K562 (cell line): ENCODE measurements around the gene HNF4A. TPM values are rescaled to one million over a fixed set of nuclear protein-coding genes. Genes with fewer than 3 reads are reported as not detected.

Experiments used
- ATAC-seq: fragments of 200-7000 bp; cut with Tn5 transposase; 3 replicates; pipeline ENCODE4 v1.9.1; 2020; ENCODE audit warnings: moderate library complexity
- BruUV-seq: library from RNA; stranded (reverse); fragments of 400-500 nt; replicated peaks from 2 replicates; lab custom pipeline; 2021; lab: Mats Ljungman, UMichigan
- CTCF ChIA-PET: fragments of 300-600 bp; formaldehyde crosslinking; extraction: SDS; loops from one replicate; lab custom pipeline; 2021; ENCODE audit warnings: low intra/inter-chr PET ratio; lab: Yijun Ruan, JAX
- POLR2A ChIA-PET: fragments of 300-600, 350-650 bp; sonication (Branson Sonifier 250); formaldehyde crosslinking; extraction: SDS; loops from one replicate; lab custom pipeline; 2021; ENCODE audit warnings: antibody characterized with exemption, inconsistent platforms; lab: Yijun Ruan, JAX
- DNase-seq, 4 experiments: peaks; one replicate each; pipeline versions ENCODE4 v3.0.0 to v3.0.0-alpha.2; 2011 to 2018; ENCODE audit warnings: low spot score in 3 of 4, mixed read lengths in 3 of 4; ENCODE audit errors: extremely low read depth in 1 of 4
- FAIRE-seq: peaks from 2 replicates; lab custom pipeline; 2011; peaks lifted over from hg19 to GRCh38; lab: Jason Lieb, UNC
- H2AFZ ChIP-seq: 2 replicates; pipeline ENCODE4 v1.6.0; 2011; ENCODE audit warnings: low read depth, low read length, control low read depth, inconsistent platforms
- H3K27ac ChIP-seq: fragments of 200-600 bp; 3 replicates; pipeline ENCODE4 v1.8.0; 2011; ENCODE audit warnings: low read depth, mild to moderate bottlenecking, control low read depth, inconsistent platforms, low read length, moderate library complexity, mixed read lengths; ENCODE audit errors: extremely low read depth
- H3K27me3 ChIP-seq, 2 experiments: fragments of 300-600 bp in 1 of 2; 2 replicates in 1 of 2; 3 replicates in 1 of 2; pipeline versions ENCODE4 v1.6.0 to v1.8.0; 2011; ENCODE audit warnings: inconsistent platforms in 2 of 2, low read length in 2 of 2, mild to moderate bottlenecking in 1 of 2, mixed read lengths in 1 of 2, moderate library complexity in 1 of 2; ENCODE audit not compliant: control insufficient read depth in 2 of 2, insufficient read depth in 2 of 2
- H3K36me3 ChIP-seq: fragments of 300-600 bp; 3 replicates; pipeline ENCODE4 v1.8.0; 2011; ENCODE audit warnings: mild to moderate bottlenecking, low read length, inconsistent platforms; ENCODE audit not compliant: control insufficient read depth, insufficient read depth
- H3K4me1 ChIP-seq, 2 experiments: fragments of 200-600 bp in 1 of 2; replicated peaks in 1 of 2; 2 replicates in 1 of 2; 3 replicates in 1 of 2; pipeline versions ENCODE4 v1.5.1 to v1.8.0; 2011; ENCODE audit warnings: inconsistent platforms in 2 of 2, low read length in 2 of 2, mild to moderate bottlenecking in 1 of 2, mixed read lengths in 1 of 2, moderate library complexity in 1 of 2; ENCODE audit not compliant: control insufficient read depth in 2 of 2, insufficient read depth in 2 of 2
- H3K4me2 ChIP-seq: 2 replicates; pipeline ENCODE4 v1.6.1; 2011; ENCODE audit warnings: low read length, control low read depth, inconsistent platforms, mixed read lengths; ENCODE audit not compliant: insufficient read depth
- H3K4me3 ChIP-seq: fragments of 200-600 bp; sonication (generic), shearing (Covaris generic); 2 replicates; pipeline ENCODE4 v1.5.1; 2016; ENCODE audit warnings: control low read depth, inconsistent platforms
- H3K79me2 ChIP-seq: fragments of 200-600 bp; 3 replicates; pipeline ENCODE4 v1.8.0; 2011; ENCODE audit warnings: low read length, inconsistent platforms; ENCODE audit not compliant: control insufficient read depth, insufficient read depth
- H3K9ac ChIP-seq, 2 experiments: 2 replicates each; pipeline versions ENCODE4 v1.6.0 to v1.6.1; 2011; ENCODE audit warnings: low read depth in 2 of 2, low read length in 2 of 2, control low read depth in 1 of 2, inconsistent platforms in 1 of 2, mild to moderate bottlenecking in 1 of 2, mixed read lengths in 1 of 2; ENCODE audit not compliant: insufficient read depth in 1 of 2
- H3K9me1 ChIP-seq: one replicate; pipeline ENCODE4 v1.6.0; 2011; ENCODE audit warnings: inconsistent platforms, mild to moderate bottlenecking, low read length, moderate library complexity; ENCODE audit not compliant: control insufficient read depth, insufficient read depth
- H3K9me3 ChIP-seq: replicated peaks from 2 replicates; pipeline ENCODE4 v1.5.1; 2011; ENCODE audit warnings: low read depth, low read length, inconsistent platforms; ENCODE audit not compliant: control insufficient read depth, insufficient read depth
- H4K20me1 ChIP-seq: replicated peaks from 2 replicates; pipeline ENCODE4 v1.6.1; 2011; ENCODE audit warnings: low read length, inconsistent platforms, mixed read lengths; ENCODE audit not compliant: control insufficient read depth, insufficient read depth
- CBX1 ChIP-seq: sonication (generic); IDR thresholded peaks from 2 replicates; pipeline ENCODE4 v1.6.1; 2016; ENCODE audit warnings: antibody characterized with exemption, low read depth, mild to moderate bottlenecking
- CTCF ChIP-seq, 3 experiments: IDR thresholded peaks in 2 of 3; conservative IDR thresholded peaks in 1 of 3; 2 replicates each; pipeline ENCODE4 v1.5.1; 2011 to 2012; ENCODE audit warnings: low read length in 3 of 3, mild to moderate bottlenecking in 3 of 3, control low read depth in 2 of 3, improper control_type of control experiment in 1 of 3, inconsistent platforms in 1 of 3, low read depth in 1 of 3, mixed read lengths in 1 of 3, moderate library complexity in 1 of 3; ENCODE audit not compliant: insufficient read depth in 2 of 3
- ETV5 ChIP-seq: sonication (generic); formaldehyde crosslinking; IDR thresholded peaks from 2 replicates; pipeline ENCODE4 v1.4.0; 2020; ENCODE audit warnings: low read depth, mild to moderate bottlenecking, missing genetic modification reagents
- IRF9 ChIP-seq: fragments of 450-650 bp; IDR thresholded peaks from 2 replicates; pipeline ENCODE4 v1.6.1; 2016; ENCODE audit warnings: missing biosample characterization, missing genetic modification characterization
- NCOA4 ChIP-seq: fragments of 450-650 bp; IDR thresholded peaks from 2 replicates; pipeline ENCODE4 v1.6.1; 2018; ENCODE audit warnings: mild to moderate bottlenecking; ENCODE audit not compliant: partially characterized antibody
- PML ChIP-seq: IDR thresholded peaks from 2 replicates; pipeline ENCODE4 v1.6.1; 2012; ENCODE audit warnings: low read length, inconsistent platforms
- ZNF318 ChIP-seq, 2 experiments: fragments of 450-650 bp; IDR thresholded peaks; 2 replicates each; pipeline ENCODE4 v1.6.1; 2016; ENCODE audit warnings: mild to moderate bottlenecking in 2 of 2, borderline replicate concordance in 1 of 2, low read depth in 1 of 2, moderate library complexity in 1 of 2
- WGBS: fragments of 100-300 bp; shearing (Covaris generic); methylation state at CpG from one replicate; pipeline ENCODE4 v1.1.6; 2016; ENCODE audit warnings: low coverage, mixed read lengths; ENCODE audit not compliant: insufficient coverage; ENCODE audit errors: missing lambda C conversion rate; 5-methylcytosine and 5-hydroxymethylcytosine counted together
- in situ Hi-C: fragments of 300-500 bp; cut with MboI; formaldehyde crosslinking; loops from 4 replicates; pipeline ENCODE4 v1.15.0; 2018; ENCODE audit warnings: inconsistent platforms, mixed read lengths
- intact Hi-C: fragments of 100-400 bp; cut with micrococcal nuclease; formaldehyde crosslinking; loops from 2 replicates; pipeline ENCODE4 v1.14.2; 2022
- polyA plus RNA-seq, 8 experiments: library from polyadenylated mRNA; depleted of rRNA in 4 of 8; stranded (reverse) in 5 of 8; unstranded in 3 of 8; fragments of >200 nt; fragmentation: Nextera tagmentation in 2 of 8; fragmentation: Illumina TruSeq in 1 of 8; extraction: Ambion mirVana in 2 of 8; extraction: Trizol in 1 of 8; gene quantifications; 2 replicates each; pipeline versions ENCODE4 v1.2.1 to v1.2.3, GENCODE V29; 2011 to 2014; ENCODE audit warnings: inconsistent platforms in 1 of 8, missing spikeins in 1 of 8
- total RNA-seq, 7 experiments: library from RNA; depleted of rRNA in 6 of 7; stranded (reverse); fragments of >200 nt in 6 of 7; fragmentation: Illumina TruSeq in 2 of 7; extraction: Trizol in 2 of 7; gene quantifications; 2 replicates each; pipeline versions ENCODE4 v1.2.1 to v1.2.3, GENCODE V29; 2011 to 2021; ENCODE audit warnings: low replicate concordance in 1 of 7

HNF4A gene
- total and polyA plus RNA-seq, 9 of the 15 experiments (the other 6 are each of a cell fraction or from before 2014, with no cell fraction given), result 0.03 to 0.27 (median 0.08) TPM; not detected in 5

- 0% methylated on average over 3 of the region's 3 CpGs for WGBS
- Histone ChIP-seq H3K27ac (no peak overlapping the region), H3K36me3 (no peaks in the 10 kb centered on the region), H4K20me1 (no peaks in the 10 kb centered on the region; the same call in none of the 2 replicates), H3K79me2 (no peaks in the 10 kb centered on the region), H3K4me3 (no peak overlapping the region), H2AFZ (no peak overlapping the region), H3K4me2 (no peak overlapping the region), H3K9ac (no peak overlapping the region), H3K9me1 (no peaks in the 10 kb centered on the region), H3K4me1 (no peaks in the 10 kb centered on the region), H3K27me3 (peaks cover 8 to 27% of the 10 kb centered on the region in 2 experiments; a peak in 4 of 5 replicates), H3K9me3 (no peaks in the 10 kb centered on the region)
- intact Hi-C loops, result no loop called here
- FAIRE-seq (no peak), DNase-seq (no peak), ATAC-seq (no peak)
- in situ Hi-C loops, result no loop called here
- POLR2A ChIA-PET, result no interaction called here
- BruUV-seq, result no TSS peak
- CTCF ChIA-PET, result no interaction called here
- TF ChIP-seq IRF9 (tag) (no peak), ETV5 (CRISPR knock-in tag) (no peak), CTCF (IDR thresholded peaks at IDR 0.05 in 2 of 3, conservative IDR thresholded peaks at IDR 0.05 in 1 of 3; ENCODE audit: insufficient read depth in 2 of 3, low read depth in 1 of 3, low read length in 3 of 3) (no peak), ZNF318 (IDR thresholded peaks at IDR 0.05; ENCODE audit: borderline replicate concordance in 1 of 2, low read depth in 1 of 2) (no peak), PML (no peak), NCOA4 (no peak), CBX1 (no peak)
Measured at GRCh38 chr20:44447827-44448419, 92.4 kb downstream of the HNF4A start.
